Esophagus squamous epithelium (tissue), 5 donors: ENCODE results near the gene SPAG9. TPM values are rescaled to one million over a fixed set of nuclear protein-coding genes. Genes with fewer than 3 reads are reported as not detected.

ENCODE experiments used
- DNase-seq: peaks from one replicate; lab custom pipeline; 2025; lab: John Stamatoyannopoulos, UW
- H3K27ac ChIP-seq, 4 donors: fragments of 200-600 bp; sonication (generic); one replicate each; pipeline ENCODE4 v1.5.1; 2016 to 2019; ENCODE audit warnings: mild to moderate bottlenecking in 1 of 4
- H3K27me3 ChIP-seq, 4 donors: fragments of 200-600 bp; sonication (generic); 1 replicate in 3 of 4; 2 replicates in 1 of 4; pipeline versions ENCODE4 v1.5.1 to v1.6.0; 2017 to 2021; ENCODE audit warnings: antibody characterized with exemption in 1 of 4
- H3K36me3 ChIP-seq, 3 donors: fragments of 200-600 bp; sonication (generic); one replicate each; pipeline ENCODE4 v1.5.1; 2016 to 2019
- H3K4me1 ChIP-seq, 3 donors: fragments of 200-600 bp; sonication (generic); one replicate each; pipeline ENCODE4 v1.5.1; 2017 to 2019
- H3K4me3 ChIP-seq, 4 donors: fragments of 200-600 bp; sonication (generic); 1 replicate in 3 of 4; 2 replicates in 1 of 4; pipeline ENCODE4 v1.5.1; 2016 to 2019; ENCODE audit warnings: mild to moderate bottlenecking in 2 of 4, moderate library complexity in 1 of 4
- H3K9me3 ChIP-seq, 3 donors: fragments of 200-600 bp; sonication (generic); one replicate each; pipeline ENCODE4 v1.5.1; 2016 to 2019
- CTCF ChIP-seq, 6 experiments: fragments of 450-650 bp in 4 of 6; fragments of 200-600 bp in 2 of 6; sonication (generic) in 2 of 6; IDR thresholded peaks; one replicate each; pipeline ENCODE4 v1.5.1; 2016 to 2019; ENCODE audit warnings: antibody characterized with exemption in 6 of 6, mild to moderate bottlenecking in 4 of 6, moderate library complexity in 4 of 6
- POLR2A ChIP-seq, 4 donors: fragments of 450-650 bp; IDR thresholded peaks; one replicate each; pipeline ENCODE4 v1.6.1; 2017; ENCODE audit warnings: antibody characterized with exemption in 4 of 4, mild to moderate bottlenecking in 4 of 4, moderate library complexity in 3 of 4
- WGBS, 2 donors: methylation state at CpG; one replicate each; pipeline ENCODE4 v1.1.5; 2018; 5-methylcytosine and 5-hydroxymethylcytosine counted together
- intact Hi-C: fragments of 100-400 bp; cut with DNase I; formaldehyde crosslinking; loops from one replicate; pipeline ENCODE4 v1.15.0; 2022
- total RNA-seq, 4 donors: library from RNA; depleted of rRNA; stranded (reverse); fragments of >200 nt; gene quantifications; one replicate each; pipeline ENCODE4 v1.1.0, GENCODE V29; 2016
- donor health status: DM: yes; HTN: yes; CAD: no.

SPAG9 gene
- total RNA-seq, 4 donors from 2014 or later = 25.6 to 88.5 (median 49.9) TPM

GRCh38 chr17:50986989-50987660, 133.5 kb downstream of the SPAG9 start:
- intact Hi-C loops = no loop called here
- Histone ChIP-seq H3K4me1 (no peaks in the 10 kb centered on the region), H3K36me3 (peaks cover 2 to 100% (median 20%) of the 10 kb centered on the region in 3 donors), H3K27me3 (no peaks in the 10 kb centered on the region), H3K27ac (no peak overlapping the region), H3K9me3 (no peaks in the 10 kb centered on the region), H3K4me3 (no peak overlapping the region)
- TF ChIP-seq CTCF (IDR thresholded peaks at IDR 0.05) (no peak), POLR2A (IDR thresholded peaks at IDR 0.05) (no peak)
- no peak for DNase-seq
- WGBS, 2 donors = 81 to 94% methylated on average over 1 of the region's 1 CpG

GRCh38 chr17:50981279-50981678, 139.4 kb downstream of the SPAG9 start:
- H3K9me3 ChIP-seq = no peaks in the 10 kb centered on the region
- intact Hi-C loops = no loop called here
- H3K27me3 ChIP-seq = no peaks in the 10 kb centered on the region
- no peak overlapping the region for H3K27ac ChIP-seq
- DNase-seq = no peak
- H3K36me3 ChIP-seq = peaks cover 0 to 100% (median 22%) of the 10 kb centered on the region in 3 donors
- no peaks in the 10 kb centered on the region for H3K4me1 ChIP-seq
- TF ChIP-seq CTCF (IDR thresholded peaks at IDR 0.05) = no peak
- TF ChIP-seq POLR2A (IDR thresholded peaks at IDR 0.05) = no peak
- no peak overlapping the region for H3K4me3 ChIP-seq

GRCh38 chr17:50979524-50979927, 141.1 kb downstream of the SPAG9 start:
- Histone ChIP-seq H3K4me3 (no peak overlapping the region), H3K9me3 (no peaks in the 10 kb centered on the region), H3K36me3 (peaks cover 0 to 100% (median 16%) of the 10 kb centered on the region in 3 donors), H3K27ac (no peak overlapping the region), H3K4me1 (no peaks in the 10 kb centered on the region), H3K27me3 (no peaks in the 10 kb centered on the region)
- TF ChIP-seq CTCF (IDR thresholded peaks at IDR 0.05) (no peak), POLR2A (IDR thresholded peaks at IDR 0.05) (no peak)
- no peak for DNase-seq
- WGBS, 2 donors = 93 to 95% methylated on average over 10 of the region's 10 CpGs
- intact Hi-C loops = no loop called here

- Histone ChIP-seq H3K4me3 (no peak overlapping the region), H3K27me3 (no peaks in the 10 kb centered on the region), H3K27ac (peak overlapping the region in 1 of 4 donors; percentile 10), H3K9me3 (no peaks in the 10 kb centered on the region), H3K36me3 (peaks cover 0 to 95% (median 13%) of the 10 kb centered on the region in 3 donors), H3K4me1 (no peaks in the 10 kb centered on the region)
- intact Hi-C loops = no loop called here
- TF ChIP-seq CTCF (IDR thresholded peaks at IDR 0.05) (no peak), POLR2A (IDR thresholded peaks at IDR 0.05) (no peak)
- 59 to 83% methylated on average over 4 of the region's 4 CpGs for WGBS, 2 donors
- DNase-seq = no peak
Observed at GRCh38 chr17:50977487-50978159, 143.0 kb downstream of the SPAG9 start.

GRCh38 chr17:50976951-50977472, 143.7 kb downstream of the SPAG9 start:
- Histone ChIP-seq H3K27me3 (no peaks in the 10 kb centered on the region), H3K27ac (peak overlapping the region in 1 of 4 donors; percentile 10), H3K4me3 (no peak overlapping the region), H3K4me1 (no peaks in the 10 kb centered on the region), H3K36me3 (peaks cover 0 to 94% (median 13%) of the 10 kb centered on the region in 3 donors), H3K9me3 (no peaks in the 10 kb centered on the region)
- DNase-seq = no peak
- WGBS, 2 donors = 25 to 32% methylated on average over 2 of the region's 2 CpGs
- TF ChIP-seq POLR2A (IDR thresholded peaks at IDR 0.05) = no peak
- no peak for TF ChIP-seq CTCF (IDR thresholded peaks at IDR 0.05)
- intact Hi-C loops = no loop called here
